Tibial artery (tissue), 4 donors: Measurements from ENCODE around the gene CADPS2.

Source experiments
- DNase-seq, 2 donors: peaks; one replicate each; pipeline ENCODE4 v3.0.0-alpha.2; 2019
- H3K27ac ChIP-seq, 2 donors: fragments of 200-600 bp; sonication (generic) in 1 of 2; 1 replicate in 1 of 2; 2 replicates in 1 of 2; pipeline ENCODE4 v1.5.1; 2018 to 2019; ENCODE audit warnings: mild to moderate bottlenecking in 1 of 2
- H3K27me3 ChIP-seq, 2 donors: fragments of 200-600 bp; sonication (generic) in 1 of 2; one replicate each; pipeline versions ENCODE4 v1.5.1 to v1.6.0; 2016 to 2019
- H3K36me3 ChIP-seq, 3 donors: fragments of 200-600 bp; sonication (generic) in 2 of 3; one replicate each; pipeline ENCODE4 v1.5.1; 2016 to 2019; ENCODE audit warnings: mild to moderate bottlenecking in 2 of 3
- H3K4me1 ChIP-seq, 4 donors: fragments of 200-600 bp; sonication (generic) in 2 of 4; 1 replicate in 3 of 4; 2 replicates in 1 of 4; pipeline ENCODE4 v1.5.1; 2016 to 2019
- H3K4me3 ChIP-seq, 2 donors: fragments of 200-600 bp; sonication (generic) in 1 of 2; 1 replicate in 1 of 2; 2 replicates in 1 of 2; pipeline ENCODE4 v1.5.1; 2018 to 2019; ENCODE audit warnings: mild to moderate bottlenecking in 2 of 2
- H3K9me3 ChIP-seq, 3 donors: fragments of 200-600 bp; sonication (generic) in 1 of 3; one replicate each; pipeline ENCODE4 v1.5.1; 2016 to 2019
- CTCF ChIP-seq, 2 experiments: fragments of 200-600 bp in 1 of 2; fragments of 450-650 bp in 1 of 2; IDR thresholded peaks; one replicate each; pipeline ENCODE4 v1.5.1; 2017 to 2019; ENCODE audit warnings: antibody characterized with exemption in 2 of 2, mild to moderate bottlenecking in 1 of 2, moderate library complexity in 1 of 2
- intact Hi-C: fragments of 100-400 bp; cut with DNase I; formaldehyde crosslinking; loops from one replicate; pipeline ENCODE4 v1.15.0; 2023; ENCODE audit warnings: low total_unique reads

The CADPS2 gene

GRCh38 chr7:122850528-122850927 lies 35.7 kb downstream of the CADPS2 start:
- no peaks in the 10 kb centered on the region for H3K4me1 ChIP-seq
- peaks cover 0 to 7% (median 0%) of the 10 kb centered on the region in 3 donors for H3K36me3 ChIP-seq
- DNase-seq: no peak
- no peak overlapping the region for H3K27ac ChIP-seq
- H3K9me3 ChIP-seq: no peaks in the 10 kb centered on the region
- no peaks in the 10 kb centered on the region for H3K27me3 ChIP-seq
- TF ChIP-seq CTCF (IDR thresholded peaks at IDR 0.05): no peak
- intact Hi-C loops: no loop called here
- H3K4me3 ChIP-seq: no peak overlapping the region

GRCh38 chr7:122849957-122850328 lies 36.3 kb downstream of the CADPS2 start:
- no peak for TF ChIP-seq CTCF (IDR thresholded peaks at IDR 0.05)
- intact Hi-C loops: no loop called here
- H3K36me3 ChIP-seq: peaks cover 0 to 7% (median 0%) of the 10 kb centered on the region in 3 donors
- H3K4me1 ChIP-seq: no peaks in the 10 kb centered on the region
- no peak for DNase-seq
- H3K9me3 ChIP-seq: no peaks in the 10 kb centered on the region
- H3K27ac ChIP-seq: no peak overlapping the region
- no peak overlapping the region for H3K4me3 ChIP-seq
- no peaks in the 10 kb centered on the region for H3K27me3 ChIP-seq

- H3K9me3 ChIP-seq: no peaks in the 10 kb centered on the region
- H3K4me1 ChIP-seq: no peaks in the 10 kb centered on the region
- no peak overlapping the region for H3K27ac ChIP-seq
- H3K4me3 ChIP-seq: no peak overlapping the region
- intact Hi-C loops: no loop called here
- TF ChIP-seq CTCF (IDR thresholded peaks at IDR 0.05): no peak
- H3K36me3 ChIP-seq: peaks cover 0 to 7% (median 0%) of the 10 kb centered on the region in 3 donors
- no peaks in the 10 kb centered on the region for H3K27me3 ChIP-seq
- DNase-seq: no peak
Observed at GRCh38 chr7:122849322-122849956, 36.8 kb downstream of the CADPS2 start.

GRCh38 chr7:122847871-122848473 lies 38.3 kb downstream of the CADPS2 start:
- no peak overlapping the region for H3K27ac ChIP-seq

GRCh38 chr7:122846591-122846990 lies 39.7 kb downstream of the CADPS2 start:
- DNase-seq: no peak
- H3K4me3 ChIP-seq: no peak overlapping the region
- TF ChIP-seq CTCF (IDR thresholded peaks at IDR 0.05): no peak
- no peaks in the 10 kb centered on the region for H3K27me3 ChIP-seq
- H3K9me3 ChIP-seq: no peaks in the 10 kb centered on the region
- no peak overlapping the region for H3K27ac ChIP-seq
- H3K4me1 ChIP-seq: no peaks in the 10 kb centered on the region
- no peaks in the 10 kb centered on the region for H3K36me3 ChIP-seq
- intact Hi-C loops: no loop called here

More at GRCh38 chr7:122847871-122848473, 38.3 kb downstream of the CADPS2 start:
- H3K4me1 ChIP-seq: no peaks in the 10 kb centered on the region
- no peaks in the 10 kb centered on the region for H3K9me3 ChIP-seq
- no peaks in the 10 kb centered on the region for H3K27me3 ChIP-seq
- H3K36me3 ChIP-seq: no peaks in the 10 kb centered on the region
- intact Hi-C loops: no loop called here
- no peak for DNase-seq
- TF ChIP-seq CTCF (IDR thresholded peaks at IDR 0.05): no peak
- H3K4me3 ChIP-seq: no peak overlapping the region
